ENCODE results near the gene PRKN.

The PRKN gene

DNA sequence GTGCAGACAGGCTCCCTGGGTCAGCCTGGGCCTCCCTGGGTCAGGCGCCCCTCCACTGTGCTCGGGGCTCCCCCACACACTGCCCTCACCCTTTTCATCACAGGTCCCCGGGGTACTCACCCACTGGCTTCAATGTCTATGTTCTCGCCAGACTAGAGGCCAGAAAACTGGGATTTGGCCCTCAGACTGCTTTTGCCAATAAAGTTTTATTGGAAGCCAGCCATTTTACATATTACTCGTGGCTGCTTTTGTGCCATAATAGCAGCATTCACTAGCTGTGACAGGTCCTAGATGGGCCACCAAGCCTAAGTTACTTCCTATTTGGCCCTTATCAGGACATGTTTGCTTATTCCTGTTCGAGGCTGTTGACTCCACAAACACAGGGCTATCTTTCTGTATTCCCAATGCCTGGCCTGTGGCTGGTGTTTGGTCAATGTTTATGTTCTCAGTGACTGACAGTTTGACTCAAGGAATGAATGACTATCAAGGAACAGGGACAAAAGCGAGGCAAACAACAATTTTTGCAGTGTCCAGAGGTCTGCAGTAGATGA, 928.6 kb downstream of the PRKN start:
- Histone ChIP-seq H2AFZ (ENCODE audit: low read depth, low read length) (no peak overlapping the region), H3K4me1 (ENCODE audit: low read length) (no peaks in the 10 kb centered on the region), H3K79me2 (ENCODE audit: low read length) (no peaks in the 10 kb centered on the region), H3K9ac (ENCODE audit: low read length) (no peak overlapping the region), H3K9me3 (ENCODE audit: insufficient read depth, low read length) (no peaks in the 10 kb centered on the region), H3K27me3 (ENCODE audit: low read depth, low read length) (no peaks in the 10 kb centered on the region), H3K4me2 (ENCODE audit: low read length) (no peak overlapping the region), H3K27ac (ENCODE audit: low read length) (no peak overlapping the region), H4K20me1 (ENCODE audit: insufficient read depth, low read length) (no peaks in the 10 kb centered on the region), H3K4me3 (ENCODE audit: low read length) (no peak overlapping the region), H3K36me3 (replicated peaks; ENCODE audit: low read depth, low read length) (no peaks in the 10 kb centered on the region)
- TF ChIP-seq, protein P1, sequence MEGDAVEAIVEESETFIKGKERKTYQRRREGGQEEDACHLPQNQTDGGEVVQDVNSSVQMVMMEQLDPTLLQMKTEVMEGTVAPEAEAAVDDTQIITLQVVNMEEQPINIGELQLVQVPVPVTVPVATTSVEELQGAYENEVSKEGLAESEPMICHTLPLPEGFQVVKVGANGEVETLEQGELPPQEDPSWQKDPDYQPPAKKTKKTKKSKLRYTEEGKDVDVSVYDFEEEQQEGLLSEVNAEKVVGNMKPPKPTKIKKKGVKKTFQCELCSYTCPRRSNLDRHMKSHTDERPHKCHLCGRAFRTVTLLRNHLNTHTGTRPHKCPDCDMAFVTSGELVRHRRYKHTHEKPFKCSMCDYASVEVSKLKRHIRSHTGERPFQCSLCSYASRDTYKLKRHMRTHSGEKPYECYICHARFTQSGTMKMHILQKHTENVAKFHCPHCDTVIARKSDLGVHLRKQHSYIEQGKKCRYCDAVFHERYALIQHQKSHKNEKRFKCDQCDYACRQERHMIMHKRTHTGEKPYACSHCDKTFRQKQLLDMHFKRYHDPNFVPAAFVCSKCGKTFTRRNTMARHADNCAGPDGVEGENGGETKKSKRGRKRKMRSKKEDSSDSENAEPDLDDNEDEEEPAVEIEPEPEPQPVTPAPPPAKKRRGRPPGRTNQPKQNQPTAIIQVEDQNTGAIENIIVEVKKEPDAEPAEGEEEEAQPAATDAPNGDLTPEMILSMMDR (IDR thresholded peaks at IDR 0.05; ENCODE audit: low read depth, low read length) = no peak
- no peak for TF ChIP-seq EZH2phosphoT487 (IDR thresholded peaks at IDR 0.05; ENCODE audit: low read depth)

DNA sequence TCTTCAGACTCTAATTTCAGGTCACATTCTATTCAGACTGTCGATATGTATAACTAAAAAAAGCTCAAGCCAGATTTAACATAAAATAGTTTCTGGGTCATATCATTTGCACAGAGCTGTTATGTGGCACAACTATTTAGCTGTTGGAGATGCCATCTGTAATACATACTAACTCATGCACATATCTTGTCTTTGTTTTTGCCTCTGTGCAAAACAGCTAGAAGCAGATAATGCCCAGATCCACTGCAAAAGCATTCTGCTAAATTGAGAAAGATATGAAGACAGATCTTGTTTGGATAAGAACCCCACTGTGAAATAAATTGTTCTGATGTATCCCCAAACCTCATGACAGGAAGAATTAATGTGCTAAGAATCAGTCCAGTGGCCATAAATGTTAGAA, 930.9 kb downstream of the PRKN start:
- no peaks in the 10 kb centered on the region for H3K27me3 ChIP-seq (ENCODE audit: low read depth, low read length)
- H3K9ac ChIP-seq (ENCODE audit: low read length) = no peak overlapping the region
- no peak overlapping the region for H3K27ac ChIP-seq (ENCODE audit: low read length)
- H3K9me3 ChIP-seq (ENCODE audit: insufficient read depth, low read length) = no peaks in the 10 kb centered on the region
- H3K36me3 ChIP-seq (replicated peaks; ENCODE audit: low read depth, low read length) = no peaks in the 10 kb centered on the region
- H3K4me2 ChIP-seq (ENCODE audit: low read length) = no peak overlapping the region
- H3K79me2 ChIP-seq (ENCODE audit: low read length) = no peaks in the 10 kb centered on the region
- no peaks in the 10 kb centered on the region for H3K4me1 ChIP-seq (ENCODE audit: low read length)
- no peak overlapping the region for H3K4me3 ChIP-seq (ENCODE audit: low read length)
- TF ChIP-seq, protein P1 (IDR thresholded peaks at IDR 0.05; ENCODE audit: low read depth, low read length) = no peak
- no peak for TF ChIP-seq EZH2phosphoT487 (IDR thresholded peaks at IDR 0.05; ENCODE audit: low read depth)
- no peaks in the 10 kb centered on the region for H4K20me1 ChIP-seq (ENCODE audit: insufficient read depth, low read length)
- H2AFZ ChIP-seq (ENCODE audit: low read depth, low read length) = no peak overlapping the region

DNA sequence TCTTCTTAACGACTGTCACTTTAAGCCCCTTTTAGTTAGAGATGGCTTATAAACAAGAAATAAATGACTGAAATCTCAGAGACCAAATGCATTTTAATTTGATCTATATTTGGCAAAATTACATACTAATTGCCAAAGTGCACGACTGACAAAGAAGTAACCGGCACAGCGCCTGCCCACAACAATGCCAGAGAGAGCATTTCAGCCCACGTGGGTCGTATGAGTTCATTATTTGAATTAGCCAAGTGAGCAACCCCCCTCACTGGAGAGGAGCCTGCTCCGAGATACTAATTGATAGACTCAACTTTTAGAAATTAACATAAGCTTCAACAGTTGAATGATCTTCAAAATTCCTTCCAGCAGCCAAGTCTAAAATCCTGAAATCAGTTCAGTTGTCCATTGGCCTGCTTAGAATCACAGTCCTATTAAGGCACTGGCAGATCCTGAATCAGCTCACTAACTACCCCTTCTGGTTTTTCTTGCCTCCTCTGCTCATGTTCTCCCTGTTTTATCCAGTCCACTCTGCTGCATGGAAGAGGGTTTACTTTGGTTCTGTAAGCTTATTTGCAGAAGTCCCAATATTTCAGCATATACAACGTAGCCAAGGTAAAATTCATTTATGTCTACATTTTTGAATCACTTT, 934.6 kb downstream of the PRKN start:
- Histone ChIP-seq H3K79me2 (ENCODE audit: low read length) (no peaks in the 10 kb centered on the region), H3K4me3 (ENCODE audit: low read length) (no peak overlapping the region), H2AFZ (ENCODE audit: low read depth, low read length) (no peak overlapping the region), H3K36me3 (replicated peaks; ENCODE audit: low read depth, low read length) (no peaks in the 10 kb centered on the region), H3K4me1 (ENCODE audit: low read length) (no peaks in the 10 kb centered on the region), H3K27me3 (ENCODE audit: low read depth, low read length) (no peaks in the 10 kb centered on the region), H3K4me2 (ENCODE audit: low read length) (no peak overlapping the region), H4K20me1 (ENCODE audit: insufficient read depth, low read length) (no peaks in the 10 kb centered on the region), H3K27ac (ENCODE audit: low read length) (no peak overlapping the region), H3K9me3 (ENCODE audit: insufficient read depth, low read length) (no peaks in the 10 kb centered on the region), H3K9ac (ENCODE audit: low read length) (no peak overlapping the region)
- TF ChIP-seq, protein P1 (IDR thresholded peaks at IDR 0.05; ENCODE audit: low read depth, low read length) = no peak

DNA sequence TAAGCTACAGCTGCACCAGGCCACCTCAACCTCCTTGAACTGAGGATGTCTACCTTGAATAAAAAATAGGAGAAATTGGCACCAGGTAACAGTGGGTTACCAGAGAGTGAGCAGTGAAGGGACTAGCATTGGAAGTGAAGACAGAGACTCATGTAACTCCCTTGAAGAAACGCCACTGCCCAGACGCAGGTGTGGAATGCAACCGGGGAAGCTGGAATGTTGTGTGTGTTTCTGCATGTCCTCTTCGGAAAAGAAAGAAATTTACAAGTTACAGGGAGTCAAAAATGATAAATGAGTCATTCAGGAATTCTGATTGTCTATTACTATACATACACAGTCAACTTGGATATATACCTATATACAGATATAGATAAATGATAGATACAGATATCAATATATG, 939.0 kb downstream of the PRKN start:
- H2AFZ ChIP-seq (ENCODE audit: low read depth, low read length) = no peak overlapping the region
- H3K27me3 ChIP-seq (ENCODE audit: low read depth, low read length) = no peaks in the 10 kb centered on the region

More for the DNA sequence above, 939.0 kb downstream of the PRKN start:
- Histone ChIP-seq H3K4me1 (ENCODE audit: low read length) (no peaks in the 10 kb centered on the region), H3K9me3 (ENCODE audit: insufficient read depth, low read length) (no peaks in the 10 kb centered on the region), H3K4me2 (ENCODE audit: low read length) (no peak overlapping the region), H4K20me1 (ENCODE audit: insufficient read depth, low read length) (no peaks in the 10 kb centered on the region), H3K36me3 (replicated peaks; ENCODE audit: low read depth, low read length) (no peaks in the 10 kb centered on the region), H3K9ac (ENCODE audit: low read length) (no peak overlapping the region), H3K79me2 (ENCODE audit: low read length) (no peaks in the 10 kb centered on the region), H3K4me3 (ENCODE audit: low read length) (no peak overlapping the region), H3K27ac (ENCODE audit: low read length) (no peak overlapping the region)
- TF ChIP-seq, protein P1 (IDR thresholded peaks at IDR 0.05; ENCODE audit: low read depth, low read length) = no peak
- TF ChIP-seq EZH2phosphoT487 (IDR thresholded peaks at IDR 0.05; ENCODE audit: low read depth) = no peak

Data from OCI-LY3 (cell line).